ENCODE data around the gene GRAMD4. TPM values are rescaled to one million over a fixed set of nuclear protein-coding genes. Genes with fewer than 3 reads are reported as not detected.
A peak's percentile ranks its signal among the peaks of the same experiment; 100 is the strongest.

GRAMD4 gene
- polyA plus RNA-seq, 6 donors from 2014 or later = 4.0 to 12.5 (median 6.9) TPM

GRCh38 chr22:46666577-46667244 is 46.5 kb downstream of the GRAMD4 start:
- H3K9me3 Mint-ChIP-seq = no peaks in the 10 kb centered on the region
- DNase-seq (no peak), ATAC-seq (ENCODE audit: low read depth in 2 of 2) (no peak)
- no peak overlapping the region for H3K27ac Mint-ChIP-seq
- H3K4me3 Mint-ChIP-seq = no peak overlapping the region
- peaks cover 6 to 17% of the 10 kb centered on the region in 2 donors for H3K36me3 Mint-ChIP-seq
- H3K4me1 Mint-ChIP-seq = peaks cover under 1 to 4% (median 1%) of the 10 kb centered on the region in 3 donors
- no peaks in the 10 kb centered on the region for H3K27me3 Mint-ChIP-seq

- no peak overlapping the region for H3K4me3 Mint-ChIP-seq
Observed at GRCh38 chr22:46667245-46667623, 47.0 kb downstream of the GRAMD4 start.

GRCh38 chr22:46668116-46668515 is 47.9 kb downstream of the GRAMD4 start:
- Mint-ChIP-seq H3K27ac (no peak overlapping the region), H3K4me1 (peaks cover 9 to 18% (median 15%) of the 10 kb centered on the region in 3 donors), H3K9me3 (no peaks in the 10 kb centered on the region), H3K36me3 (peaks cover 6 to 17% of the 10 kb centered on the region in 2 donors), H3K4me3 (no peak overlapping the region), H3K27me3 (no peaks in the 10 kb centered on the region)
- ATAC-seq (ENCODE audit: low read depth in 2 of 2) (no peak), DNase-seq (no peak)

More at GRCh38 chr22:46667245-46667623, 47.0 kb downstream of the GRAMD4 start:
- Mint-ChIP-seq H3K9me3 (no peaks in the 10 kb centered on the region), H3K36me3 (peaks cover 6 to 17% of the 10 kb centered on the region in 2 donors), H3K4me1 (peaks cover 5 to 9% (median 7%) of the 10 kb centered on the region in 3 donors), H3K27ac (no peak overlapping the region), H3K27me3 (no peaks in the 10 kb centered on the region)
- DNase-seq (no peak), ATAC-seq (ENCODE audit: low read depth in 2 of 2) (no peak)

GRCh38 chr22:46669201-46669600 is 49.0 kb downstream of the GRAMD4 start:
- no peak overlapping the region for H3K4me3 Mint-ChIP-seq
- H3K27me3 Mint-ChIP-seq = peaks cover 0 to under 1% (median 0%) of the 10 kb centered on the region in 3 donors
- DNase-seq (no peak), ATAC-seq (ENCODE audit: low read depth in 2 of 2) (no peak)
- H3K4me1 Mint-ChIP-seq = peaks cover 18 to 29% (median 26%) of the 10 kb centered on the region in 3 donors
- no peaks in the 10 kb centered on the region for H3K9me3 Mint-ChIP-seq
- H3K27ac Mint-ChIP-seq = no peak overlapping the region
- H3K36me3 Mint-ChIP-seq = peaks cover 6 to 17% of the 10 kb centered on the region in 2 donors

GRCh38 chr22:46671824-46672432 is 51.7 kb downstream of the GRAMD4 start:
- H3K9me3 Mint-ChIP-seq = no peaks in the 10 kb centered on the region
- peaks cover 24 to 40% (median 35%) of the 10 kb centered on the region in 3 donors for H3K4me1 Mint-ChIP-seq
- peaks cover 0 to 4% (median 0%) of the 10 kb centered on the region in 3 donors for H3K27me3 Mint-ChIP-seq
- H3K4me3 Mint-ChIP-seq = peak overlapping the region in 5 of 8 donors; percentile 52 to 82 (median 74)
- ATAC-seq (ENCODE audit: low read depth in 2 of 2) (peak; percentile 7 to 15), DNase-seq (peak; percentile 34)
- peaks cover 6 to 18% of the 10 kb centered on the region in 2 donors for H3K36me3 Mint-ChIP-seq
- H3K27ac Mint-ChIP-seq = peak overlapping the region in 5 of 6 donors; percentile 50 to 96 (median 93)

- H3K27ac Mint-ChIP-seq = peak overlapping the region; percentile 56 to 97 (median 92)
- peaks cover 0 to 4% (median 0%) of the 10 kb centered on the region in 3 donors for H3K27me3 Mint-ChIP-seq
- peaks cover 6 to 24% of the 10 kb centered on the region in 2 donors for H3K36me3 Mint-ChIP-seq
- DNase-seq (no peak), ATAC-seq (ENCODE audit: low read depth in 2 of 2) (no peak)
- peaks cover 24 to 41% (median 40%) of the 10 kb centered on the region in 3 donors for H3K4me1 Mint-ChIP-seq
- H3K4me3 Mint-ChIP-seq = peak overlapping the region in 7 of 8 donors; percentile 49 to 93 (median 74)
- H3K9me3 Mint-ChIP-seq = no peaks in the 10 kb centered on the region
Observed at GRCh38 chr22:46672731-46673130, 52.5 kb downstream of the GRAMD4 start.

GRCh38 chr22:46673205-46673604 is 53.0 kb downstream of the GRAMD4 start:
- no peak for ATAC-seq (ENCODE audit: low read depth in 2 of 2)
- H3K4me3 Mint-ChIP-seq = peak overlapping the region in 7 of 8 donors; percentile 68 to 94 (median 88)
- DNase-seq = no peak
- H3K36me3 Mint-ChIP-seq = peaks cover 6 to 24% of the 10 kb centered on the region in 2 donors
- H3K27ac Mint-ChIP-seq = peak overlapping the region in 5 of 6 donors; percentile 86 to 98 (median 96)
- no peaks in the 10 kb centered on the region for H3K9me3 Mint-ChIP-seq
- H3K27me3 Mint-ChIP-seq = peaks cover 0 to 4% (median 0%) of the 10 kb centered on the region in 3 donors
- H3K4me1 Mint-ChIP-seq = peaks cover 24 to 44% (median 40%) of the 10 kb centered on the region in 3 donors

GRCh38 chr22:46673662-46674236 is 53.6 kb downstream of the GRAMD4 start:
- ATAC-seq (ENCODE audit: low read depth in 2 of 2) (peak; percentile 26 to 30), DNase-seq (no peak)
- H3K4me3 Mint-ChIP-seq = peak overlapping the region; percentile 66 to 94 (median 88)
- H3K9me3 Mint-ChIP-seq = no peaks in the 10 kb centered on the region
- H3K36me3 Mint-ChIP-seq = peaks cover 4 to 21% of the 10 kb centered on the region in 2 donors
- H3K27me3 Mint-ChIP-seq = peaks cover 0 to 4% (median 0%) of the 10 kb centered on the region in 3 donors
- H3K4me1 Mint-ChIP-seq = peaks cover 24 to 44% (median 40%) of the 10 kb centered on the region in 3 donors
- H3K27ac Mint-ChIP-seq = peak overlapping the region; percentile 86 to 98 (median 96)

GRCh38 chr22:46674367-46674781 is 54.2 kb downstream of the GRAMD4 start:
- peaks cover 0 to 14% of the 10 kb centered on the region in 2 donors for H3K36me3 Mint-ChIP-seq
- DNase-seq (peak; percentile 91), ATAC-seq (ENCODE audit: low read depth in 2 of 2) (peak; percentile 84 to 85)
- H3K27me3 Mint-ChIP-seq = peaks cover 0 to 4% (median 0%) of the 10 kb centered on the region in 3 donors
- peaks cover 24 to 41% (median 40%) of the 10 kb centered on the region in 3 donors for H3K4me1 Mint-ChIP-seq
- H3K27ac Mint-ChIP-seq = peak overlapping the region; percentile 48 to 98 (median 96)
- H3K4me3 Mint-ChIP-seq = peak overlapping the region; percentile 66 to 94 (median 88)
- H3K9me3 Mint-ChIP-seq = no peaks in the 10 kb centered on the region

- H3K27ac Mint-ChIP-seq = peak overlapping the region in 5 of 6 donors; percentile 92 to 98 (median 96)
- H3K4me3 Mint-ChIP-seq = peak overlapping the region; percentile 66 to 94 (median 88)
- peaks cover 0 to 4% (median 0%) of the 10 kb centered on the region in 3 donors for H3K27me3 Mint-ChIP-seq
- no peak for DNase-seq
- peaks cover 24 to 41% (median 40%) of the 10 kb centered on the region in 3 donors for H3K4me1 Mint-ChIP-seq
- H3K36me3 Mint-ChIP-seq = peaks cover 0 to 9% of the 10 kb centered on the region in 2 donors
- H3K9me3 Mint-ChIP-seq = no peaks in the 10 kb centered on the region
- ATAC-seq (ENCODE audit: low read depth in 2 of 2) = no peak
Observed at GRCh38 chr22:46674906-46675305, 54.7 kb downstream of the GRAMD4 start.

- DNase-seq = no peak
- ATAC-seq (ENCODE audit: low read depth in 2 of 2) = no peak
- Mint-ChIP-seq H3K4me1 (peaks cover 24 to 41% (median 40%) of the 10 kb centered on the region in 3 donors), H3K27me3 (peaks cover 0 to 4% (median 0%) of the 10 kb centered on the region in 3 donors), H3K9me3 (no peaks in the 10 kb centered on the region), H3K4me3 (peak overlapping the region in 2 of 8 donors; percentile 12 to 47), H3K27ac (peak overlapping the region in 5 of 6 donors; percentile 51 to 98 (median 96)), H3K36me3 (peaks cover 0 to 7% of the 10 kb centered on the region in 2 donors)
Observed at GRCh38 chr22:46675479-46675878, 55.3 kb downstream of the GRAMD4 start.

- Mint-ChIP-seq H3K9me3 (no peaks in the 10 kb centered on the region), H3K4me3 (peak overlapping the region in 2 of 8 donors; percentile 12 to 15), H3K4me1 (peaks cover 24 to 41% (median 40%) of the 10 kb centered on the region in 3 donors), H3K36me3 (peaks cover 0 to 7% of the 10 kb centered on the region in 2 donors), H3K27ac (peak overlapping the region in 3 of 6 donors; percentile 96 to 98 (median 96)), H3K27me3 (peaks cover 0 to 4% (median 0%) of the 10 kb centered on the region in 3 donors)
- no peak for ATAC-seq (ENCODE audit: low read depth in 2 of 2)
- no peak for DNase-seq
Observed at GRCh38 chr22:46675938-46676337, 55.8 kb downstream of the GRAMD4 start.

GRCh38 chr22:46676479-46676878 is 56.3 kb downstream of the GRAMD4 start:
- DNase-seq (no peak), ATAC-seq (ENCODE audit: low read depth in 2 of 2) (no peak)
- Mint-ChIP-seq H3K4me3 (peak overlapping the region in 1 of 8 donors; percentile 5), H3K9me3 (no peaks in the 10 kb centered on the region), H3K27me3 (peaks cover 0 to 4% (median 0%) of the 10 kb centered on the region in 3 donors), H3K4me1 (peaks cover 24 to 44% (median 40%) of the 10 kb centered on the region in 3 donors), H3K36me3 (peaks cover 0 to 7% of the 10 kb centered on the region in 2 donors), H3K27ac (peak overlapping the region in 3 of 6 donors; percentile 20 to 96 (median 49))
